HL-60/S4 (cell line): ENCODE measurements around the gene TLN1.

Experiments used
- in situ Hi-C: fragments of 300-500 bp; cut with MboI; formaldehyde crosslinking; loops from 2 replicates; pipeline ENCODE4 v1.14.3; 2022; ENCODE audit warnings: low sequenced_read_pairs

Gene TLN1

GRCh38 chr9:35710818-35711500 is 21.0 kb downstream of the TLN1 start:
- in situ Hi-C loops = no loop called here

- in situ Hi-C loops = no loop called here
Observed at GRCh38 chr9:35708146-35708545, 23.8 kb downstream of the TLN1 start.

GRCh38 chr9:35706951-35707350 is 25.0 kb downstream of the TLN1 start:
- in situ Hi-C loops = no loop called here

GRCh38 chr9:35705836-35706430 is 26.1 kb downstream of the TLN1 start:
- in situ Hi-C loops = no loop called here

- in situ Hi-C loops = no loop called here
Observed at GRCh38 chr9:35705372-35705771, 26.6 kb downstream of the TLN1 start.

GRCh38 chr9:35703906-35704672 is 27.9 kb downstream of the TLN1 start:
- in situ Hi-C loops = no loop called here

GRCh38 chr9:35702696-35703095 is 29.3 kb downstream of the TLN1 start:
- in situ Hi-C loops = no loop called here

GRCh38 chr9:35700942-35701341 is 31.1 kb downstream of the TLN1 start:
- in situ Hi-C loops = no loop called here

GRCh38 chr9:35700031-35700430 is 32.0 kb downstream of the TLN1 start:
- in situ Hi-C loops = no loop called here

- in situ Hi-C loops = no loop called here
Observed at GRCh38 chr9:35698231-35698630, 33.8 kb downstream of the TLN1 start.

- in situ Hi-C loops = no loop called here
Observed at GRCh38 chr9:35697486-35697885, 34.5 kb downstream of the TLN1 start.

- in situ Hi-C loops = no loop called here
Observed at GRCh38 chr9:35696520-35697215, 35.3 kb downstream of the TLN1 start.

- in situ Hi-C loops = no loop called here
Observed at GRCh38 chr9:35695943-35696401, 36.0 kb downstream of the TLN1 start.

GRCh38 chr9:35691757-35692301 is 40.2 kb downstream of the TLN1 start:
- in situ Hi-C loops = no loop called here

GRCh38 chr9:35691334-35691650 is 40.7 kb downstream of the TLN1 start:
- in situ Hi-C loops = no loop called here

GRCh38 chr9:35690614-35691333 is 41.2 kb downstream of the TLN1 start:
- in situ Hi-C loops = no loop called here

GRCh38 chr9:35690294-35690613 is 41.7 kb downstream of the TLN1 start:
- in situ Hi-C loops = no loop called here

GRCh38 chr9:35689542-35690293 is 42.3 kb downstream of the TLN1 start, which contains the start of gene TPM2:
TPM2 (minus strand) TSS chr9:35689925; CDS start chr9:35689817, 108 bp downstream.
- in situ Hi-C loops = no loop called here

GRCh38 chr9:35688558-35689541 is 43.1 kb downstream of the TLN1 start:
- in situ Hi-C loops = no loop called here
